Measurements from ENCODE around the gene RFESD. TPM values are rescaled to one million over a fixed set of nuclear protein-coding genes. Genes with fewer than 3 reads are reported as not detected.

The RFESD gene
- total and polyA plus RNA-seq, 2 of the 13 experiments (the other 11 are each of a cell fraction or from before 2014, with no cell fraction given): 1.1 to 2.2 TPM

DNA sequence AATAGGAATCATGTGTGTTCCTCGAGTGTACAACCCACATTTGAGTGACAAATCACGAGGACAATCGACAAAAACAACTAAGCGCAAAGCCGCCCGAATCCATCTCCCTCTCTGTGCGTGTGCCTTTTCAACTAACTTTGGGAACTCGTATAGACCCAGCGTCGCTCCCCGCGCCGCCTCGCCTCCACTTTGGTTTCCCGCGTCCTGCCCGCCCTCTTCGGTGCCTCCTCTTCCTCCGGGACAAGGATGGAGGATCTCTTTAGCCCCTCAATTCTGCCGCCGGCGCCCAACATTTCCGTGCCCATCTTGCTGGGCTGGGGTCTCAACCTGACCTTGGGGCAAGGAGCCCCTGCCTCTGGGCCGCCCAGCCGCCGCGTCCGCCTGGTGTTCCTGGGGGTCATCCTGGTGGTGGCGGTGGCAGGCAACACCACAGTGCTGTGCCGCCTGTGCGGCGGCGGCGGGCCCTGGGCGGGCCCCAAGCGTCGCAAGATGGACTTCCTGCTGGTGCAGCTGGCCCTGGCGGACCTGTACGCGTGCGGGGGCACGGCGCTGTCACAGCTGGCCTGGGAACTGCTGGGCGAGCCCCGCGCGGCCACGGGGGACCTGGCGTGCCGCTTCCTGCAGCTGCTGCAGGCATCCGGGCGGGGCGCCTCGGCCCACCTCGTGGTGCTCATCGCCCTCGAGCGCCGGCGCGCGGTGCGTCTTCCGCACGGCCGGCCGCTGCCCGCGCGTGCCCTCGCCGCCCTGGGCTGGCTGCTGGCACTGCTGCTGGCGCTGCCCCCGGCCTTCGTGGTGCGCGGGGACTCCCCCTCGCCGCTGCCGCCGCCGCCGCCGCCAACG lies 26.3 kb upstream of the RFESD start, which contains the start of gene GPR150 (continued):
- TF ChIP-seq MXI1 (IDR thresholded peaks at IDR 0.05; ENCODE audit: borderline replicate concordance, low read depth, low read length) (0 out of 3 replicates have a peak, but pooled peaks have one; percentile 6), TAF1 (CRISPR knock-in tag; IDR thresholded peaks at IDR 0.05) (no peak; the same call in 1 of the 2 replicates), GABPB1 (CRISPR knock-in tag; IDR thresholded peaks at IDR 0.05) (peak; percentile 67; the same call in 1 of the 2 replicates), ZNF468 (CRISPR knock-in tag; IDR thresholded peaks at IDR 0.05) (0 out of 2 replicates have a peak, but pooled peaks have one; percentile 69), CBX2 (IDR thresholded peaks at IDR 0.05; ENCODE audit: low read depth, low read length) (no peak), CBX2 (CRISPR knock-in tag; IDR thresholded peaks at IDR 0.05; ENCODE audit: low read depth) (peak; percentile 18; the same call in 1 of the 2 replicates), ZNF775 (CRISPR knock-in tag; IDR thresholded peaks at IDR 0.05; ENCODE audit: borderline replicate concordance) (no peak), TMF1 (CRISPR knock-in tag; IDR thresholded peaks at IDR 0.05; ENCODE audit: low read depth) (peak; percentile 5; the same call in 1 of the 2 replicates), PRMT3 (CRISPR knock-in tag; IDR thresholded peaks at IDR 0.05; ENCODE audit: borderline replicate concordance, low read depth) (0 out of 2 replicates have a peak, but pooled peaks have one; percentile 42), SSRP1 (CRISPR knock-in tag; IDR thresholded peaks at IDR 0.05) (no peak), FOSL2 (CRISPR knock-in tag; IDR thresholded peaks at IDR 0.05) (no peak), ZFAT (CRISPR knock-in tag; conservative IDR thresholded peaks at IDR 0.05) (0 out of 2 replicates have a peak, but pooled peaks have one; percentile 9), HMG20B (CRISPR knock-in tag; conservative IDR thresholded peaks at IDR 0.05) (no peak), REPIN1 (CRISPR knock-in tag; IDR thresholded peaks at IDR 0.05; ENCODE audit: borderline replicate concordance, low read depth) (0 out of 2 replicates have a peak, but pooled peaks have one; percentile 3), FOXO1 (CRISPR knock-in tag; IDR thresholded peaks at IDR 0.05) (0 out of 2 replicates have a peak, but pooled peaks have one; percentile 22), ARHGAP35 (CRISPR knock-in tag; IDR thresholded peaks at IDR 0.05; ENCODE audit: borderline replicate concordance) (peak; percentile 37; the same call in 1 of the 2 replicates), ZNF20 (CRISPR knock-in tag; IDR thresholded peaks at IDR 0.05) (no peak), KDM3A (CRISPR knock-in tag; IDR thresholded peaks at IDR 0.05; ENCODE audit: low read depth) (peak; percentile 29; the same call in 1 of the 2 replicates), ZNF776 (CRISPR knock-in tag; IDR thresholded peaks at IDR 0.05) (peak; percentile 77), SOX6 (IDR thresholded peaks at IDR 0.05) (no peak), SOX6 (CRISPR knock-in tag; IDR thresholded peaks at IDR 0.05) (no peak), ERF (CRISPR knock-in tag; IDR thresholded peaks at IDR 0.05) (no peak), HNRNPK (IDR thresholded peaks at IDR 0.05; ENCODE audit: low read depth, low read length, poor library complexity, severe bottlenecking) (peak; percentile 26)
- TF ChIP-seq, protein P1, sequence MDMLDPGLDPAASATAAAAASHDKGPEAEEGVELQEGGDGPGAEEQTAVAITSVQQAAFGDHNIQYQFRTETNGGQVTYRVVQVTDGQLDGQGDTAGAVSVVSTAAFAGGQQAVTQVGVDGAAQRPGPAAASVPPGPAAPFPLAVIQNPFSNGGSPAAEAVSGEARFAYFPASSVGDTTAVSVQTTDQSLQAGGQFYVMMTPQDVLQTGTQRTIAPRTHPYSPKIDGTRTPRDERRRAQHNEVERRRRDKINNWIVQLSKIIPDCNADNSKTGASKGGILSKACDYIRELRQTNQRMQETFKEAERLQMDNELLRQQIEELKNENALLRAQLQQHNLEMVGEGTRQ (IDR thresholded peaks at IDR 0.05; ENCODE audit: low read depth, low read length): no peak
- TF ChIP-seq, protein P1 (CRISPR knock-in tag; IDR thresholded peaks at IDR 0.05; ENCODE audit: borderline replicate concordance): no peak
- TF ChIP-seq, protein P2, sequence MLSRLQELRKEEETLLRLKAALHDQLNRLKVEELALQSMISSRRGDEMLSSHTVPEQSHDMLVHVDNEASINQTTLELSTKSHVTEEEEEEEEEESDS (CRISPR knock-in tag; IDR thresholded peaks at IDR 0.05; ENCODE audit: borderline replicate concordance): no peak
- TF ChIP-seq, protein P3, sequence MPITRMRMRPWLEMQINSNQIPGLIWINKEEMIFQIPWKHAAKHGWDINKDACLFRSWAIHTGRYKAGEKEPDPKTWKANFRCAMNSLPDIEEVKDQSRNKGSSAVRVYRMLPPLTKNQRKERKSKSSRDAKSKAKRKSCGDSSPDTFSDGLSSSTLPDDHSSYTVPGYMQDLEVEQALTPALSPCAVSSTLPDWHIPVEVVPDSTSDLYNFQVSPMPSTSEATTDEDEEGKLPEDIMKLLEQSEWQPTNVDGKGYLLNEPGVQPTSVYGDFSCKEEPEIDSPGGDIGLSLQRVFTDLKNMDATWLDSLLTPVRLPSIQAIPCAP (CRISPR knock-in tag; IDR thresholded peaks at IDR 0.05; ENCODE audit: low read depth): no peak
- TF ChIP-seq, protein P4, sequence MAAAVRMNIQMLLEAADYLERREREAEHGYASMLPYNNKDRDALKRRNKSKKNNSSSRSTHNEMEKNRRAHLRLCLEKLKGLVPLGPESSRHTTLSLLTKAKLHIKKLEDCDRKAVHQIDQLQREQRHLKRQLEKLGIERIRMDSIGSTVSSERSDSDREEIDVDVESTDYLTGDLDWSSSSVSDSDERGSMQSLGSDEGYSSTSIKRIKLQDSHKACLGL (CRISPR knock-in tag; IDR thresholded peaks at IDR 0.05): peak; percentile 18; the same call in 1 of the 2 replicates
